Astrocyte (in vitro differentiated cells and primary cell): ENCODE results near the gene ADCK1.

Experiments
- EZH2 ChIP-seq: IDR thresholded peaks from 2 replicates; pipeline ENCODE4 v1.6.1; 2012; ENCODE audit warnings: mild to moderate bottlenecking, low read length, inconsistent platforms; ENCODE audit not compliant: insufficient read depth
- TF ChIP-seq, protein P1 (sequence below): IDR thresholded peaks from 2 replicates; pipeline ENCODE4 v1.5.1; 2011; ENCODE audit warnings: low read depth, mild to moderate bottlenecking, inconsistent platforms, low read length, moderate library complexity; ENCODE audit not compliant: insufficient read depth

DNA sequence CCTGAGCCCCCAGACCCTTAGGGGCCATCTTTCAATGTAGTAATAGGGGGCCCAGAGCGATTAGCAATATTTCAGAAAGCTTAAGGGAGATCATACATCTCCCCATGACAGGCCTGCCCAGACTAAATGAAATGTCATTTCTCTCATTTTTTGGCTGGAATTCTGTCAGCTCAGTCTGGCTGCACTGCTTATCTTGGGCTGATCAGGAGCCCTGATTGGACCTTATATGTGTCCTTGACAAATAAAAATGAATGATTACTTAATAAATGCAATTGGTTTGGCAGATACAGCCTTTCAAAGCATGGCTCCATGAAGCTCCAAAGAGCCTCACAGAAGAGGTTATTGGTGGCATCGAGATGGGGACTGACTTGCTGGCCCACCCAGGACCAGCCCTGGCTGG lies 121.9 kb downstream of the ADCK1 start:
- TF ChIP-seq, protein P1, sequence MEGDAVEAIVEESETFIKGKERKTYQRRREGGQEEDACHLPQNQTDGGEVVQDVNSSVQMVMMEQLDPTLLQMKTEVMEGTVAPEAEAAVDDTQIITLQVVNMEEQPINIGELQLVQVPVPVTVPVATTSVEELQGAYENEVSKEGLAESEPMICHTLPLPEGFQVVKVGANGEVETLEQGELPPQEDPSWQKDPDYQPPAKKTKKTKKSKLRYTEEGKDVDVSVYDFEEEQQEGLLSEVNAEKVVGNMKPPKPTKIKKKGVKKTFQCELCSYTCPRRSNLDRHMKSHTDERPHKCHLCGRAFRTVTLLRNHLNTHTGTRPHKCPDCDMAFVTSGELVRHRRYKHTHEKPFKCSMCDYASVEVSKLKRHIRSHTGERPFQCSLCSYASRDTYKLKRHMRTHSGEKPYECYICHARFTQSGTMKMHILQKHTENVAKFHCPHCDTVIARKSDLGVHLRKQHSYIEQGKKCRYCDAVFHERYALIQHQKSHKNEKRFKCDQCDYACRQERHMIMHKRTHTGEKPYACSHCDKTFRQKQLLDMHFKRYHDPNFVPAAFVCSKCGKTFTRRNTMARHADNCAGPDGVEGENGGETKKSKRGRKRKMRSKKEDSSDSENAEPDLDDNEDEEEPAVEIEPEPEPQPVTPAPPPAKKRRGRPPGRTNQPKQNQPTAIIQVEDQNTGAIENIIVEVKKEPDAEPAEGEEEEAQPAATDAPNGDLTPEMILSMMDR = no peak
- TF ChIP-seq EZH2 = no peak
